ENCODE results near the gene EPB41L5. TPM values are rescaled to one million over a fixed set of nuclear protein-coding genes. Genes with fewer than 3 reads are reported as not detected.
"Not testable (repeated sequence)": the region's sequence is repeated elsewhere in the genome, so short reads cannot be mapped to it uniquely, and the experiment has no call there.

EPB41L5 gene
- total RNA-seq, 1 donor from 2014 or later, result 75.3 TPM

- Mint-ChIP-seq H3K4me3 (ENCODE audit: low read depth) (no peak overlapping the region), H3K27me3 (no peaks in the 10 kb centered on the region), H3K27ac (no peak overlapping the region), H3K4me1 (ENCODE audit: low read depth) (no peaks in the 10 kb centered on the region), H3K36me3 (ENCODE audit: insufficient read depth) (peaks cover 5% of the 10 kb centered on the region), H3K9me3 (ENCODE audit: low read depth) (peaks cover 36% of the 10 kb centered on the region)
- no peak for DNase-seq (ENCODE audit: low spot score, unreplicated experiment)
- TF ChIP-seq, protein P1, sequence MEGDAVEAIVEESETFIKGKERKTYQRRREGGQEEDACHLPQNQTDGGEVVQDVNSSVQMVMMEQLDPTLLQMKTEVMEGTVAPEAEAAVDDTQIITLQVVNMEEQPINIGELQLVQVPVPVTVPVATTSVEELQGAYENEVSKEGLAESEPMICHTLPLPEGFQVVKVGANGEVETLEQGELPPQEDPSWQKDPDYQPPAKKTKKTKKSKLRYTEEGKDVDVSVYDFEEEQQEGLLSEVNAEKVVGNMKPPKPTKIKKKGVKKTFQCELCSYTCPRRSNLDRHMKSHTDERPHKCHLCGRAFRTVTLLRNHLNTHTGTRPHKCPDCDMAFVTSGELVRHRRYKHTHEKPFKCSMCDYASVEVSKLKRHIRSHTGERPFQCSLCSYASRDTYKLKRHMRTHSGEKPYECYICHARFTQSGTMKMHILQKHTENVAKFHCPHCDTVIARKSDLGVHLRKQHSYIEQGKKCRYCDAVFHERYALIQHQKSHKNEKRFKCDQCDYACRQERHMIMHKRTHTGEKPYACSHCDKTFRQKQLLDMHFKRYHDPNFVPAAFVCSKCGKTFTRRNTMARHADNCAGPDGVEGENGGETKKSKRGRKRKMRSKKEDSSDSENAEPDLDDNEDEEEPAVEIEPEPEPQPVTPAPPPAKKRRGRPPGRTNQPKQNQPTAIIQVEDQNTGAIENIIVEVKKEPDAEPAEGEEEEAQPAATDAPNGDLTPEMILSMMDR (IDR thresholded peaks at IDR 0.05; ENCODE audit: unreplicated experiment), result no peak
Observed at GRCh38 chr2:120195553-120195952, 182.7 kb downstream of the EPB41L5 start.

DNA sequence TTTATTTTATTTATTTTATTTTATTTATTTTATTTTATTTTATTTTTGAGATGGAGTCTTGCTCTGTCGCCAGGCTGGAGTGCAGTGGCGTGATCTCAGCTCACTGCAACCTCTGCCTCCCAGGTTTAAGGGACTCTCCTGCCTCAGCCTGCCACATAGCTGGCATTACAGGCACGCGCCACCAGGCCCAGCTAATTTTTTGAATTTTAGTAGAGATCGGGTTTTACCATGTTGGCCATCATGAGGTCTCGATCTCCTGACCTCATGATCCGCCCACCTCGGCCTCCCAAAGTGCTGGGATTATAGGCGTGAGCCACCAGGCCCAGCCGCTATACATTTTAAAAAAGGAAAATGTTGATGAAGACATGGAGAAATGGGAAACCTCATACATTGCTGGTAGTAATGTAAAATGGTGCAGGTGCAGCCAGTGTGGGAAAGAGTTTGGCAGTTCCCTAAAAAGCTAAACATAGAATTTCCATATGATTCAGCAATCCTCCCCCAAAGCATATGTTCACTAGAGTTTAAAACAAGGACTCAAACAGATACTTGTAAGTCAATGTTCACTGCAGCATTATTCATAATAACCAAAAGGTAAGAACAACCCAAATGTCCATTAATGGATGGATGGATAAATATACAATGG, 187.1 kb downstream of the EPB41L5 start:
- H3K4me3 Mint-ChIP-seq (ENCODE audit: low read depth); H3K27me3 Mint-ChIP-seq; H3K4me1 Mint-ChIP-seq (ENCODE audit: low read depth); H3K27ac Mint-ChIP-seq; H3K36me3 Mint-ChIP-seq (ENCODE audit: insufficient read depth); DNase-seq (ENCODE audit: low spot score, unreplicated experiment): not testable (repeated sequence)
- H3K9me3 Mint-ChIP-seq (ENCODE audit: low read depth), result peaks cover 16% of the 10 kb centered on the region

GRCh38 chr2:120203251-120204021, 190.6 kb downstream of the EPB41L5 start:
- Mint-ChIP-seq H3K36me3 (ENCODE audit: insufficient read depth) (peaks cover 1% of the 10 kb centered on the region), H3K27me3 (no peaks in the 10 kb centered on the region), H3K9me3 (ENCODE audit: low read depth) (peaks cover 8% of the 10 kb centered on the region), H3K4me3 (ENCODE audit: low read depth) (no peak overlapping the region), H3K27ac (no peak overlapping the region), H3K4me1 (ENCODE audit: low read depth) (no peaks in the 10 kb centered on the region)
- TF ChIP-seq, protein P1 (IDR thresholded peaks at IDR 0.05; ENCODE audit: unreplicated experiment), result no peak
- no peak for DNase-seq (ENCODE audit: low spot score, unreplicated experiment)

DNA sequence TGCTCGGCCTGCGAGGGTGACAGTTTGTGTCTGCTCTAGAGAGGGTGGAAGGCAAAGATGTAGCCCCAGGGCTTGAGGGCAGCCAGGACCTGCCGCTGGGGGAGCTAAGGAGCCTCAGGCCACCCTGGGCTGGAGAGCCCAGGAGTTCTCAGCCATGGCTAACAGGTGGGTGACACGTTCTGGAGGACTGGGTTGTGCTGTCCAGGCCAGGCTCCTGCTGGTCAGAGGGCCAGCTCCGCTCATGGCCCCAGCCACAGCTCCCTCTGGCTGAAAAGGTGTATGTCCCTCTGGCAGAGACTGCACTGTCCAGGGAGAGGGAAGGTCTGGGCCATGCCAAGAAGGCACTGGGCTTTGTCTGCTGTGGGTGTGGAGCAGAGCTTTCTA, 191.1 kb downstream of the EPB41L5 start:
- Mint-ChIP-seq H3K36me3 (ENCODE audit: insufficient read depth) (no peaks in the 10 kb centered on the region), H3K9me3 (ENCODE audit: low read depth) (peaks cover 5% of the 10 kb centered on the region)
- no peak for DNase-seq (ENCODE audit: low spot score, unreplicated experiment)

GRCh38 chr2:120204417-120204816, 191.5 kb downstream of the EPB41L5 start:
- TF ChIP-seq, protein P1 (IDR thresholded peaks at IDR 0.05; ENCODE audit: unreplicated experiment), result no peak
- Mint-ChIP-seq H3K27ac (no peak overlapping the region), H3K9me3 (ENCODE audit: low read depth) (peaks cover under 1% of the 10 kb centered on the region), H3K4me3 (ENCODE audit: low read depth) (no peak overlapping the region), H3K27me3 (no peaks in the 10 kb centered on the region), H3K36me3 (ENCODE audit: insufficient read depth) (no peaks in the 10 kb centered on the region), H3K4me1 (ENCODE audit: low read depth) (no peaks in the 10 kb centered on the region)
- DNase-seq (ENCODE audit: low spot score, unreplicated experiment), result no peak

More for the DNA sequence above, 191.1 kb downstream of the EPB41L5 start:
- Mint-ChIP-seq H3K27ac (no peak overlapping the region), H3K4me1 (ENCODE audit: low read depth) (no peaks in the 10 kb centered on the region), H3K27me3 (no peaks in the 10 kb centered on the region), H3K4me3 (ENCODE audit: low read depth) (no peak overlapping the region)
- TF ChIP-seq, protein P1 (IDR thresholded peaks at IDR 0.05; ENCODE audit: unreplicated experiment), result peak; percentile 25

All from progenitor cell of endocrine pancreas (in vitro differentiated cells).